Smooth muscle cell (in vitro differentiated cells): ENCODE data around the gene TAS1R3. TPM values are rescaled to one million over a fixed set of nuclear protein-coding genes. Genes with fewer than 3 reads are reported as not detected.

Experiments used
- DNase-seq: peaks from one replicate; lab custom pipeline; 2025; ENCODE audit not compliant: unreplicated experiment; lab: John Stamatoyannopoulos, UW
- H2AFZ ChIP-seq: fragments of 200-600 bp; sonication (generic); 2 replicates; pipeline ENCODE4 v1.6.0; 2016; ENCODE audit warnings: antibody characterized with exemption, low read depth, mild to moderate bottlenecking
- H3F3A ChIP-seq: fragments of 200-600 bp; sonication (generic); 2 replicates; pipeline ENCODE4 v1.6.0; 2017; ENCODE audit warnings: antibody characterized with exemption, low read depth
- H3K27ac ChIP-seq: fragments of 200-600 bp; sonication (generic); 2 replicates; pipeline ENCODE4 v1.5.1; 2016; ENCODE audit warnings: low read depth, mild to moderate bottlenecking
- H3K27me3 ChIP-seq: fragments of 200-600 bp; sonication (generic); 2 replicates; pipeline ENCODE4 v1.6.1; 2016; ENCODE audit warnings: low read depth, mild to moderate bottlenecking
- H3K36me3 ChIP-seq: fragments of 200-600 bp; sonication (generic); 2 replicates; pipeline ENCODE4 v1.5.1; 2016; ENCODE audit warnings: low read depth
- H3K4me1 ChIP-seq: fragments of 200-600 bp; sonication (generic); 2 replicates; pipeline ENCODE4 v1.5.1; 2016; ENCODE audit warnings: low read depth
- H3K4me2 ChIP-seq: fragments of 200-600 bp; sonication (generic); 2 replicates; pipeline ENCODE4 v1.6.0; 2016; ENCODE audit warnings: mild to moderate bottlenecking
- H3K4me3 ChIP-seq: fragments of 200-600 bp; sonication (generic); 2 replicates; pipeline ENCODE4 v1.5.1; 2016; ENCODE audit warnings: mild to moderate bottlenecking
- H3K79me2 ChIP-seq: fragments of 200-600 bp; sonication (generic); 2 replicates; pipeline ENCODE4 v1.6.0; 2016; ENCODE audit warnings: low read depth, mild to moderate bottlenecking
- H3K9ac ChIP-seq: fragments of 200-600 bp; sonication (generic); 2 replicates; pipeline ENCODE4 v1.6.0; 2016; ENCODE audit warnings: low read depth
- H3K9me3 ChIP-seq: fragments of 200-600 bp; sonication (generic); replicated peaks from 2 replicates; pipeline ENCODE4 v1.5.1; 2016; ENCODE audit warnings: low read depth
- H4K20me1 ChIP-seq: fragments of 200-600 bp; sonication (generic); 2 replicates; pipeline ENCODE4 v1.6.0; 2016; ENCODE audit warnings: low read depth
- CTCF ChIP-seq: fragments of 200-600 bp; sonication (generic); IDR thresholded peaks from 2 replicates; pipeline ENCODE4 v1.5.1; 2017; ENCODE audit warnings: borderline replicate concordance, mild to moderate bottlenecking, antibody characterized with exemption; ENCODE audit not compliant: insufficient read depth, poor library complexity, severe bottlenecking
- WGBS: methylation state at CpG from one replicate; pipeline ENCODE4 v1.1.7; 2016; ENCODE audit warnings: low lambda C conversion rate; 5-methylcytosine and 5-hydroxymethylcytosine counted together
- polyA plus RNA-seq: library from polyadenylated mRNA; unstranded; fragments of >200 nt; fragmentation: Nextera tagmentation; extraction: Ambion mirVana; gene quantifications from 2 replicates; pipeline ENCODE4 v1.2.1, GENCODE V29; 2016
- total RNA-seq: library from RNA; depleted of rRNA; stranded (reverse); fragments of >200 nt; gene quantifications from 2 replicates; pipeline ENCODE4 v1.2.3, GENCODE V29; 2014

Gene TAS1R3
- total and polyA plus RNA-seq, 2 experiments from 2014 or later: 0.18 to 0.39 TPM

- Histone ChIP-seq H3K4me3 (no peak overlapping the region), H3K4me2 (no peak overlapping the region), H3K36me3 (no peaks in the 10 kb centered on the region), H3K27me3 (no peaks in the 10 kb centered on the region), H3K4me1 (peaks cover 7% of the 10 kb centered on the region), H3K27ac (no peak overlapping the region), H3K9me3 (no peaks in the 10 kb centered on the region), H3K79me2 (no peaks in the 10 kb centered on the region), H3F3A (no peaks in the 10 kb centered on the region), H4K20me1 (peaks cover 9% of the 10 kb centered on the region), H2AFZ (no peak overlapping the region), H3K9ac (no peak overlapping the region)
- DNase-seq: no peak
- WGBS: 75% methylated on average over 11 of the region's 11 CpGs
- no peak for TF ChIP-seq CTCF
Measured at GRCh38 chr1:1334835-1335234, 3.8 kb downstream of the TAS1R3 start.

GRCh38 chr1:1335283-1335682 lies 4.2 kb downstream of the TAS1R3 start:
- WGBS: 92% methylated on average over 14 of the region's 16 CpGs
- Histone ChIP-seq H3K4me2 (no peak overlapping the region), H3K79me2 (no peaks in the 10 kb centered on the region), H3K4me1 (peaks cover 7% of the 10 kb centered on the region), H3K27ac (no peak overlapping the region), H3K36me3 (no peaks in the 10 kb centered on the region), H3F3A (no peaks in the 10 kb centered on the region), H3K4me3 (no peak overlapping the region), H2AFZ (no peak overlapping the region), H3K9me3 (no peaks in the 10 kb centered on the region), H4K20me1 (peaks cover 10% of the 10 kb centered on the region), H3K27me3 (no peaks in the 10 kb centered on the region), H3K9ac (no peak overlapping the region)
- no peak for DNase-seq
- no peak for TF ChIP-seq CTCF

GRCh38 chr1:1335792-1336248 lies 4.7 kb downstream of the TAS1R3 start:
- 98% methylated on average over 10 of the region's 21 CpGs for WGBS
- H3F3A ChIP-seq: no peaks in the 10 kb centered on the region
- no peaks in the 10 kb centered on the region for H3K36me3 ChIP-seq
- H3K27ac ChIP-seq: no peak overlapping the region
- H3K4me3 ChIP-seq: no peak overlapping the region
- DNase-seq: no peak
- H3K9me3 ChIP-seq: no peaks in the 10 kb centered on the region
- H3K79me2 ChIP-seq: no peaks in the 10 kb centered on the region
- H4K20me1 ChIP-seq: peaks cover 16% of the 10 kb centered on the region
- no peak overlapping the region for H3K4me2 ChIP-seq
- no peak overlapping the region for H2AFZ ChIP-seq
- peaks cover 3% of the 10 kb centered on the region for H3K4me1 ChIP-seq
- no peak overlapping the region for H3K9ac ChIP-seq
- no peak for TF ChIP-seq CTCF
- no peaks in the 10 kb centered on the region for H3K27me3 ChIP-seq

GRCh38 chr1:1336446-1336845 lies 5.4 kb downstream of the TAS1R3 start:
- H3K9me3 ChIP-seq: no peaks in the 10 kb centered on the region
- no peak overlapping the region for H2AFZ ChIP-seq
- no peaks in the 10 kb centered on the region for H3K79me2 ChIP-seq
- no peaks in the 10 kb centered on the region for H3K36me3 ChIP-seq
- no peak overlapping the region for H3K27ac ChIP-seq
- 97% methylated on average over 26 of the region's 26 CpGs for WGBS
- H3K9ac ChIP-seq: no peak overlapping the region
- no peaks in the 10 kb centered on the region for H3K4me1 ChIP-seq
- TF ChIP-seq CTCF: no peak
- no peak overlapping the region for H3K4me3 ChIP-seq
- H3K27me3 ChIP-seq: no peaks in the 10 kb centered on the region
- H3F3A ChIP-seq: no peaks in the 10 kb centered on the region
- H4K20me1 ChIP-seq: peaks cover 21% of the 10 kb centered on the region
- no peak overlapping the region for H3K4me2 ChIP-seq
- DNase-seq: no peak
